ENCODE measurements around the gene EPB42.
A peak's percentile ranks its signal among the peaks of the same experiment; 100 is the strongest.
"Not testable (repeated sequence)": the region's sequence is repeated elsewhere in the genome, so short reads cannot be mapped to it uniquely, and the experiment has no call there.

The EPB42 gene

GRCh38 chr15:43212299-43212698, 8.5 kb downstream of the EPB42 start:
- no peak for DNase-seq (ENCODE audit: low spot score)

- DNase-seq (ENCODE audit: low spot score): no peak
These were observed 9.5 kb downstream of the EPB42 start for GRCh38 chr15:43211224-43211735.

- no peak for DNase-seq (ENCODE audit: low spot score)
These were observed 10.0 kb downstream of the EPB42 start for GRCh38 chr15:43210807-43211206.

- no peak for DNase-seq (ENCODE audit: low spot score)
These were observed 10.6 kb downstream of the EPB42 start for GRCh38 chr15:43210172-43210745.

GRCh38 chr15:43209059-43209824, 11.6 kb downstream of the EPB42 start:
- DNase-seq (ENCODE audit: low spot score): peak; percentile 57

GRCh38 chr15:43208052-43209002, 12.5 kb downstream of the EPB42 start:
- no peak for DNase-seq (ENCODE audit: low spot score)

GRCh38 chr15:43207024-43207423, 13.8 kb downstream of the EPB42 start:
- DNase-seq (ENCODE audit: low spot score): no peak

GRCh38 chr15:43206054-43206453, 14.8 kb downstream of the EPB42 start:
- DNase-seq (ENCODE audit: low spot score): no peak

- DNase-seq (ENCODE audit: low spot score): peak; percentile 73
These were observed 16.6 kb downstream of the EPB42 start for GRCh38 chr15:43204016-43204901.

- DNase-seq (ENCODE audit: low spot score): no peak
These were observed 20.8 kb downstream of the EPB42 start for GRCh38 chr15:43199945-43200488.

- no peak for DNase-seq (ENCODE audit: low spot score)
These were observed 21.8 kb downstream of the EPB42 start for GRCh38 chr15:43198992-43199391.

GRCh38 chr15:43198556-43198955, 22.3 kb downstream of the EPB42 start:
- not testable (repeated sequence) for DNase-seq (ENCODE audit: low spot score)

- DNase-seq (ENCODE audit: low spot score): not testable (repeated sequence)
These were observed 23.0 kb downstream of the EPB42 start for GRCh38 chr15:43197773-43198172.

- DNase-seq (ENCODE audit: low spot score): no peak
These were observed 23.9 kb downstream of the EPB42 start for GRCh38 chr15:43196760-43197548.

GRCh38 chr15:43194795-43195194, 26.0 kb downstream of the EPB42 start:
- no peak for DNase-seq (ENCODE audit: low spot score)

- DNase-seq (ENCODE audit: low spot score): no peak
These were observed 27.1 kb downstream of the EPB42 start for GRCh38 chr15:43193710-43194109.

GRCh38 chr15:43190178-43190577, 30.6 kb downstream of the EPB42 start:
- DNase-seq (ENCODE audit: low spot score): no peak

GRCh38 chr15:43189296-43189695, 31.5 kb downstream of the EPB42 start:
- DNase-seq (ENCODE audit: low spot score): no peak

- DNase-seq (ENCODE audit: low spot score): peak; percentile 51
These were observed 33.2 kb downstream of the EPB42 start for GRCh38 chr15:43187544-43188155.

- DNase-seq (ENCODE audit: low spot score): no peak
These were observed 34.8 kb downstream of the EPB42 start for GRCh38 chr15:43186003-43186353.
